Endometrial microvascular endothelial cells (primary cell): ENCODE results near the gene CRLF2. TPM values are rescaled to one million over a fixed set of nuclear protein-coding genes. Genes with fewer than 3 reads are reported as not detected.
"Not testable (repeated sequence)": the region's sequence is repeated elsewhere in the genome, so short reads cannot be mapped to it uniquely, and the experiment has no call there.

ENCODE experiments used
- in situ Hi-C: cut with HindIII; loops from 2 replicates; pipeline ENCODE4 v1.10.0; 2017; ENCODE audit warnings: low sequenced_read_pairs, low pct_unique_long_range_greater_than_20kb; ENCODE audit errors: inconsistent ontology term
- total RNA-seq: library from RNA; depleted of rRNA; stranded (reverse); fragments of >200 nt; gene quantifications from one replicate; pipeline ENCODE4 v1.2.3, GENCODE V29; 2015; ENCODE audit errors: inconsistent ontology term

Gene CRLF2
- total RNA-seq = not detected

- in situ Hi-C loops = no loop called here
Observed at GRCh38 chrX:1212532-1212931, at the start of gene CRLF2. Gene CRLF2 (minus strand): TSS chrX:1212649. CDS start chrX:1212634, 15 bp downstream.

- in situ Hi-C loops = not testable (repeated sequence)
Observed at GRCh38 chrX:1261771-1262170, 49.3 kb upstream of the CRLF2 start.

- in situ Hi-C loops = no loop called here
Observed at GRCh38 chrX:1261285-1261684, 48.8 kb upstream of the CRLF2 start.

GRCh38 chrX:1252861-1253260 is 40.4 kb upstream of the CRLF2 start:
- in situ Hi-C loops = no loop called here

GRCh38 chrX:1249101-1249887 is 36.8 kb upstream of the CRLF2 start:
- in situ Hi-C loops = no loop called here

- in situ Hi-C loops = no loop called here
Observed at GRCh38 chrX:1248331-1249061, 36.0 kb upstream of the CRLF2 start.

- in situ Hi-C loops = no loop called here
Observed at GRCh38 chrX:1246816-1247215, 34.4 kb upstream of the CRLF2 start.

- in situ Hi-C loops = no loop called here
Observed at GRCh38 chrX:1244164-1245076, 32.0 kb upstream of the CRLF2 start.

- in situ Hi-C loops = no loop called here
Observed at GRCh38 chrX:1242891-1243402, 30.5 kb upstream of the CRLF2 start.

GRCh38 chrX:1240551-1240950 is 28.1 kb upstream of the CRLF2 start:
- in situ Hi-C loops = not testable (repeated sequence)

- in situ Hi-C loops = no loop called here
Observed at GRCh38 chrX:1239681-1240142, 27.3 kb upstream of the CRLF2 start.

- in situ Hi-C loops = no loop called here
Observed at GRCh38 chrX:1231850-1232465, 19.5 kb upstream of the CRLF2 start.

- in situ Hi-C loops = not testable (repeated sequence)
Observed at GRCh38 chrX:1228101-1228500, 15.7 kb upstream of the CRLF2 start.

- in situ Hi-C loops = no loop called here
Observed at GRCh38 chrX:1226249-1226648, 13.8 kb upstream of the CRLF2 start.

GRCh38 chrX:1224954-1225353 is 12.5 kb upstream of the CRLF2 start:
- in situ Hi-C loops = no loop called here

- in situ Hi-C loops = no loop called here
Observed at GRCh38 chrX:1223242-1223600, 10.8 kb upstream of the CRLF2 start.

- in situ Hi-C loops = no loop called here
Observed at GRCh38 chrX:1222531-1223241, 10.2 kb upstream of the CRLF2 start.

GRCh38 chrX:1221296-1221845 is 8.9 kb upstream of the CRLF2 start:
- in situ Hi-C loops = no loop called here
